GM12878 (cell line): ENCODE results near the gene ATRNL1. TPM values are rescaled to one million over a fixed set of nuclear protein-coding genes. Genes with fewer than 3 reads are reported as not detected.

Experiments used
- ATAC-seq: fragments of 200-7000 bp; cut with Tn5 transposase; 3 replicates; pipeline ENCODE4 v1.9.1; 2020; ENCODE audit warnings: mild to moderate bottlenecking, moderate library complexity
- BruUV-seq: library from RNA; stranded (reverse); fragments of 400-500 nt; replicated peaks from 2 replicates; lab custom pipeline; 2021; lab: Mats Ljungman, UMichigan
- CTCF ChIA-PET: fragments of 300-600 bp; sonication (Branson Sonifier 250); formaldehyde crosslinking; extraction: SDS; loops from one replicate; lab custom pipeline; 2021; ENCODE audit warnings: inconsistent platforms; lab: Yijun Ruan, JAX
- POLR2A ChIA-PET: fragments of 350-600 bp; formaldehyde crosslinking; extraction: SDS; loops from one replicate; lab custom pipeline; 2021; ENCODE audit warnings: inconsistent platforms; lab: Charles Lee
- RAD21 ChIA-PET: fragments of 300-600 bp; sonication (Branson Sonifier 250); formaldehyde crosslinking; loops from one replicate; lab custom pipeline; 2023; ENCODE audit warnings: antibody characterized with exemption; ENCODE audit not compliant: unreplicated experiment; lab: Charles Lee
- SMC1A ChIA-PET: fragments of 300-600 bp; sonication (Branson Sonifier 250); formaldehyde crosslinking; loops from one replicate; lab custom pipeline; 2023; ENCODE audit not compliant: unreplicated experiment, uncharacterized antibody; lab: Charles Lee
- DNase-seq: peaks from one replicate; pipeline ENCODE4 v3.0.0-alpha.2; 2011; ENCODE audit warnings: low read depth, low spot score
- FAIRE-seq: peaks from 3 replicates; lab custom pipeline; 2011; peaks lifted over from hg19 to GRCh38; lab: Jason Lieb, UNC
- H2AFZ ChIP-seq: 2 replicates; pipeline ENCODE4 v1.6.0; 2011; ENCODE audit warnings: low read depth, low read length, control low read depth; ENCODE audit not compliant: control insufficient read depth
- H3K27ac ChIP-seq: 2 replicates; pipeline ENCODE4 v1.5.1; 2011; ENCODE audit warnings: control low read depth; ENCODE audit not compliant: control insufficient read depth, insufficient read depth
- H3K27me3 ChIP-seq, 2 experiments: replicated peaks in 1 of 2; 2 replicates each; pipeline versions ENCODE4 v1.6.0 to v1.6.1; 2011; ENCODE audit warnings: low read length in 1 of 2; ENCODE audit not compliant: control insufficient read depth in 2 of 2, insufficient read depth in 2 of 2
- H3K36me3 ChIP-seq, 2 experiments: 2 replicates each; pipeline ENCODE4 v1.5.1; 2011; ENCODE audit warnings: low read length in 1 of 2; ENCODE audit not compliant: control insufficient read depth in 2 of 2, insufficient read depth in 2 of 2
- H3K4me1 ChIP-seq: 2 replicates; pipeline ENCODE4 v1.6.1; 2011; ENCODE audit warnings: mild to moderate bottlenecking, low read length, moderate library complexity, mixed read lengths; ENCODE audit not compliant: control insufficient read depth, insufficient read depth
- H3K4me2 ChIP-seq: 2 replicates; pipeline ENCODE4 v1.6.0; 2011; ENCODE audit warnings: control low read depth; ENCODE audit not compliant: control insufficient read depth, insufficient read depth
- H3K4me3 ChIP-seq: fragments of 200-600 bp; sonication (generic); 2 replicates; pipeline ENCODE4 v1.5.1; 2016
- H3K79me2 ChIP-seq: 2 replicates; pipeline ENCODE4 v1.6.0; 2011; ENCODE audit warnings: low read length; ENCODE audit not compliant: control insufficient read depth, insufficient read depth
- H3K9ac ChIP-seq: 2 replicates; pipeline ENCODE4 v1.8.0; 2011; ENCODE audit warnings: low read length, control low read depth, mixed read lengths; ENCODE audit not compliant: control insufficient read depth, insufficient read depth
- H3K9me3 ChIP-seq: replicated peaks from 3 replicates; pipeline ENCODE4 v1.5.1; 2011; ENCODE audit warnings: mild to moderate bottlenecking, low read length; ENCODE audit not compliant: control insufficient read depth, insufficient read depth
- H4K20me1 ChIP-seq: 2 replicates; pipeline ENCODE4 v1.6.0; 2011; ENCODE audit not compliant: control insufficient read depth, insufficient read depth
- ASH2L ChIP-seq: fragments of 300-600, 200-600 bp; sonication (generic); IDR thresholded peaks from 2 replicates; pipeline ENCODE4 v1.6.1; 2017; ENCODE audit warnings: low read depth, mild to moderate bottlenecking, borderline replicate concordance
- BCL11A ChIP-seq: IDR thresholded peaks from 2 replicates; pipeline ENCODE4 v1.6.1; 2011; ENCODE audit warnings: low read depth, low read length
- IRF3 ChIP-seq: fragments of 450-650 bp; IDR thresholded peaks from 2 replicates; pipeline ENCODE4 v1.6.1; 2014; ENCODE audit warnings: mild to moderate bottlenecking
- JUND ChIP-seq: IDR thresholded peaks from 2 replicates; pipeline ENCODE4 v1.6.1; 2012; ENCODE audit warnings: low read depth, mild to moderate bottlenecking, low read length, improper control_type of control experiment, moderate library complexity
- NFIC ChIP-seq: IDR thresholded peaks from 2 replicates; pipeline ENCODE4 v1.6.1; 2012; ENCODE audit warnings: low read depth, mild to moderate bottlenecking, inconsistent platforms, low read length, moderate library complexity
- NFYA ChIP-seq: IDR thresholded peaks from 2 replicates; pipeline ENCODE4 v1.6.1; 2011; ENCODE audit warnings: low read depth, mild to moderate bottlenecking, low read length, improper control_type of control experiment, borderline replicate concordance
- PAX8 ChIP-seq: fragments of 450-650 bp; IDR thresholded peaks from 2 replicates; pipeline ENCODE4 v1.6.1; 2017; ENCODE audit warnings: mild to moderate bottlenecking, moderate library complexity
- RAD51 ChIP-seq: fragments of 450-650 bp; IDR thresholded peaks from 2 replicates; pipeline ENCODE4 v1.6.1; 2016; ENCODE audit warnings: moderate library complexity, mild to moderate bottlenecking, inconsistent platforms
- RELB ChIP-seq: fragments of 450-650 bp; IDR thresholded peaks from 2 replicates; pipeline ENCODE4 v1.6.1; 2017; ENCODE audit warnings: low read depth, mild to moderate bottlenecking, moderate library complexity
- SRF ChIP-seq, 2 experiments: IDR thresholded peaks; 2 replicates each; pipeline ENCODE4 v1.6.1; 2011; ENCODE audit warnings: low read depth in 2 of 2, low read length in 2 of 2, mild to moderate bottlenecking in 1 of 2, moderate library complexity in 1 of 2
- TCF3 ChIP-seq: IDR thresholded peaks from 2 replicates; pipeline ENCODE4 v1.6.1; 2012; ENCODE audit warnings: low read depth, mild to moderate bottlenecking, low read length, borderline replicate concordance; ENCODE audit not compliant: insufficient read depth
- TCF7 ChIP-seq: IDR thresholded peaks from 2 replicates; pipeline ENCODE4 v1.6.1; 2014; ENCODE audit warnings: antibody characterized with exemption, borderline replicate concordance
- WGBS: methylation state at CpG from one replicate; pipeline ENCODE4 v1.1.6; 2016; ENCODE audit warnings: low lambda C conversion rate; ENCODE audit not compliant: insufficient replicate concordance, insufficient coverage; ENCODE audit errors: missing lambda C conversion rate; 5-methylcytosine and 5-hydroxymethylcytosine counted together
- in situ Hi-C: fragments of 300-500 bp; cut with MboI; formaldehyde crosslinking; loops from 9 replicates; pipeline ENCODE4 v1.14.3; 2018; ENCODE audit warnings: mixed read lengths
- intact Hi-C: fragments of 100-400 bp; cut with micrococcal nuclease; formaldehyde crosslinking; loops from one replicate; pipeline ENCODE4 v1.14.2; 2022; ENCODE audit not compliant: unreplicated experiment
- polyA plus RNA-seq, 11 experiments: library from polyadenylated mRNA; depleted of rRNA in 4 of 11; unstranded in 6 of 11; stranded (reverse) in 5 of 11; fragments of >200 nt; fragmentation: Nextera tagmentation in 4 of 11; fragmentation: Illumina TruSeq in 1 of 11; extraction: Ambion mirVana in 4 of 11; extraction: Trizol in 1 of 11; gene quantifications; 1 replicate in 1 of 11; 2 replicates in 10 of 11; pipeline versions ENCODE4 v1.2.1 to v1.2.3, GENCODE V29; 2011 to 2016; ENCODE audit warnings: inconsistent platforms in 2 of 11, missing spikeins in 2 of 11, low read depth in 1 of 11
- total RNA-seq, 4 experiments: library from RNA; depleted of rRNA in 3 of 4; stranded (reverse); fragments of >200 nt in 3 of 4; fragmentation: Illumina TruSeq in 1 of 4; extraction: Trizol in 1 of 4; gene quantifications; 2 replicates each; pipeline versions ENCODE4 v1.2.1 to v1.2.3, GENCODE V29; 2013 to 2021

The ATRNL1 gene
- total and polyA plus RNA-seq, 10 of the 15 experiments (the other 5 are each of a cell fraction or from before 2014, with no cell fraction given), result 0.03 to 1.4 (median 0.34) TPM

GRCh38 chr10:115720121-115720520 lies 627.0 kb downstream of the ATRNL1 start (continued):
- TF ChIP-seq PAX8 (no peak), IRF3 (no peak)

GRCh38 chr10:115727129-115727528 lies 634.0 kb downstream of the ATRNL1 start:
- no peak for ATAC-seq
- intact Hi-C loops (no loop called here), in situ Hi-C loops (no loop called here)
- Histone ChIP-seq H2AFZ (no peak overlapping the region), H3K36me3 (no peaks in the 10 kb centered on the region), H3K79me2 (no peaks in the 10 kb centered on the region), H3K27me3 (no peaks in the 10 kb centered on the region), H4K20me1 (no peaks in the 10 kb centered on the region), H3K9ac (no peak overlapping the region), H3K4me2 (no peak overlapping the region), H3K4me1 (no peaks in the 10 kb centered on the region), H3K27ac (no peak overlapping the region), H3K4me3 (no peak overlapping the region), H3K9me3 (no peaks in the 10 kb centered on the region)
- ChIA-PET RAD21 (no interaction called here), SMC1A (no interaction called here), POLR2A (no interaction called here), CTCF (interaction anchor here (0.6 kb wide), 1 partner anchor 171 kb away, joined by 3 read pairs; no protein-coding TSS in a partner anchor)
- WGBS, result 37% methylated on average over 5 of the region's 5 CpGs
- no peak for FAIRE-seq
- no TSS peak for BruUV-seq
- DNase-seq, result no peak
- TF ChIP-seq NFYA (no peak), ASH2L (no peak), SRF (IDR thresholded peaks at IDR 0.05; ENCODE audit: low read depth in 2 of 2, low read length in 2 of 2) (no peak)

- no peak overlapping the region for H3K9ac ChIP-seq
- TF ChIP-seq JUND, result no peak
- TF ChIP-seq TCF3, result no peak
- no peak for TF ChIP-seq TCF7
- no peak for TF ChIP-seq NFIC
- no peak for TF ChIP-seq RELB
- no peak for TF ChIP-seq BCL11A
- TF ChIP-seq RAD51, result no peak
Observed at GRCh38 chr10:115744089-115744488, 650.9 kb downstream of the ATRNL1 start.

More at GRCh38 chr10:115744089-115744488, 650.9 kb downstream of the ATRNL1 start:
- FAIRE-seq (no peak), ATAC-seq (no peak), DNase-seq (no peak)
- RAD21 ChIA-PET, result no interaction called here
- Histone ChIP-seq H3K9me3 (no peaks in the 10 kb centered on the region), H3K4me3 (no peak overlapping the region), H4K20me1 (no peaks in the 10 kb centered on the region), H3K79me2 (no peaks in the 10 kb centered on the region), H3K27ac (no peak overlapping the region), H3K4me2 (no peak overlapping the region), H3K4me1 (no peaks in the 10 kb centered on the region), H3K27me3 (no peaks in the 10 kb centered on the region), H3K36me3 (no peaks in the 10 kb centered on the region), H2AFZ (no peak overlapping the region)
- SMC1A ChIA-PET, result no interaction called here
- CTCF ChIA-PET, result no interaction called here
- in situ Hi-C loops (no loop called here), intact Hi-C loops (no loop called here)
- WGBS, result 0% methylated on average over 1 of the region's 1 CpG
- BruUV-seq, result no TSS peak
- POLR2A ChIA-PET, result no interaction called here
